Rectal smooth muscle tissue (tissue), 1 donor: ENCODE measurements around the gene ACTL10.
A peak's percentile ranks its signal among the peaks of the same experiment; 100 is the strongest.

Source experiments
- H3K27ac ChIP-seq: one replicate; pipeline ENCODE4 v1.7.0; 2013; ENCODE audit warnings: low read depth, low read length, inconsistent platforms
- H3K27me3 ChIP-seq: one replicate; pipeline ENCODE4 v1.7.0; 2013; ENCODE audit warnings: low read length; ENCODE audit not compliant: control insufficient read depth, insufficient read depth
- H3K36me3 ChIP-seq: one replicate; pipeline ENCODE4 v1.7.0; 2013; ENCODE audit warnings: low read length; ENCODE audit not compliant: control insufficient read depth, insufficient read depth
- H3K4me1 ChIP-seq: one replicate; pipeline ENCODE4 v1.7.0; 2013; ENCODE audit warnings: low read length; ENCODE audit not compliant: control insufficient read depth, insufficient read depth
- H3K4me3 ChIP-seq: one replicate; pipeline ENCODE4 v1.7.0; 2013; ENCODE audit warnings: low read length
- H3K9ac ChIP-seq: one replicate; pipeline ENCODE4 v1.7.0; 2013; ENCODE audit warnings: low read length

Gene ACTL10

GRCh38 chr20:33677991-33678702 lies 11.4 kb downstream of the ACTL10 start:
- no peaks in the 10 kb centered on the region for H3K27me3 ChIP-seq
- no peaks in the 10 kb centered on the region for H3K36me3 ChIP-seq
- H3K9ac ChIP-seq, result no peak overlapping the region
- H3K4me1 ChIP-seq, result peaks cover 16% of the 10 kb centered on the region
- peak overlapping the region; percentile 3 for H3K27ac ChIP-seq
- no peak overlapping the region for H3K4me3 ChIP-seq

GRCh38 chr20:33679758-33680485 lies 13.2 kb downstream of the ACTL10 start:
- Histone ChIP-seq H3K4me1 (peaks cover 10% of the 10 kb centered on the region), H3K36me3 (no peaks in the 10 kb centered on the region), H3K27me3 (no peaks in the 10 kb centered on the region), H3K4me3 (no peak overlapping the region), H3K9ac (no peak overlapping the region), H3K27ac (no peak overlapping the region)

GRCh38 chr20:33680686-33681085 lies 13.9 kb downstream of the ACTL10 start:
- Histone ChIP-seq H3K9ac (no peak overlapping the region), H3K4me1 (peaks cover 6% of the 10 kb centered on the region), H3K36me3 (no peaks in the 10 kb centered on the region), H3K27me3 (no peaks in the 10 kb centered on the region), H3K27ac (no peak overlapping the region), H3K4me3 (no peak overlapping the region)

- Histone ChIP-seq H3K27ac (no peak overlapping the region), H3K4me1 (peaks cover 3% of the 10 kb centered on the region), H3K27me3 (no peaks in the 10 kb centered on the region), H3K4me3 (no peak overlapping the region), H3K36me3 (no peaks in the 10 kb centered on the region), H3K9ac (no peak overlapping the region)
These were observed 14.5 kb downstream of the ACTL10 start for GRCh38 chr20:33681288-33681687.

GRCh38 chr20:33681728-33682353 lies 15.1 kb downstream of the ACTL10 start:
- H3K4me1 ChIP-seq, result peaks cover 5% of the 10 kb centered on the region
- H3K27me3 ChIP-seq, result no peaks in the 10 kb centered on the region
- H3K9ac ChIP-seq, result no peak overlapping the region
- no peak overlapping the region for H3K27ac ChIP-seq
- no peak overlapping the region for H3K4me3 ChIP-seq
- H3K36me3 ChIP-seq, result no peaks in the 10 kb centered on the region

GRCh38 chr20:33684533-33685327 lies 18.0 kb downstream of the ACTL10 start:
- Histone ChIP-seq H3K9ac (no peak overlapping the region), H3K36me3 (no peaks in the 10 kb centered on the region), H3K27ac (no peak overlapping the region), H3K4me1 (peaks cover 7% of the 10 kb centered on the region), H3K4me3 (no peak overlapping the region), H3K27me3 (no peaks in the 10 kb centered on the region)

GRCh38 chr20:33685328-33686099 lies 18.8 kb downstream of the ACTL10 start:
- H3K4me1 ChIP-seq, result peaks cover 7% of the 10 kb centered on the region
- no peaks in the 10 kb centered on the region for H3K36me3 ChIP-seq
- H3K27ac ChIP-seq, result no peak overlapping the region
- H3K4me3 ChIP-seq, result peak overlapping the region; percentile 25
- no peaks in the 10 kb centered on the region for H3K27me3 ChIP-seq
- no peak overlapping the region for H3K9ac ChIP-seq

- Histone ChIP-seq H3K27ac (peak within 1 kb of the TSS; percentile 27), H3K27me3 (no peaks in the 10 kb centered on the region), H3K36me3 (no peaks in the 10 kb centered on the region), H3K9ac (no peak within 1 kb of the TSS), H3K4me3 (peak within 1 kb of the TSS; percentile 49), H3K4me1 (peaks cover 7% of the 10 kb centered on the region)
These were observed 19.6 kb downstream of the ACTL10 start, which contains the start of gene E2F1 for GRCh38 chr20:33686100-33686983. E2F1 (minus strand) TSS chr20:33686385; CDS start chr20:33686264, 121 bp downstream.

- H3K4me1 ChIP-seq, result peaks cover 7% of the 10 kb centered on the region
- H3K27me3 ChIP-seq, result no peaks in the 10 kb centered on the region
- peak overlapping the region; percentile 49 for H3K4me3 ChIP-seq
- H3K27ac ChIP-seq, result peak overlapping the region; percentile 27
- H3K9ac ChIP-seq, result no peak overlapping the region
- H3K36me3 ChIP-seq, result no peaks in the 10 kb centered on the region
These were observed 20.2 kb downstream of the ACTL10 start for GRCh38 chr20:33686984-33687366.

GRCh38 chr20:33687370-33687915 lies 20.7 kb downstream of the ACTL10 start:
- H3K27me3 ChIP-seq, result no peaks in the 10 kb centered on the region
- no peak overlapping the region for H3K4me3 ChIP-seq
- no peak overlapping the region for H3K9ac ChIP-seq
- no peak overlapping the region for H3K27ac ChIP-seq
- H3K4me1 ChIP-seq, result peaks cover 7% of the 10 kb centered on the region
- no peaks in the 10 kb centered on the region for H3K36me3 ChIP-seq
